ENCODE results near the gene GET4. TPM values are rescaled to one million over a fixed set of nuclear protein-coding genes. Genes with fewer than 3 reads are reported as not detected.

Gene GET4
- total RNA-seq, 1 donor: 17.7 TPM

DNA sequence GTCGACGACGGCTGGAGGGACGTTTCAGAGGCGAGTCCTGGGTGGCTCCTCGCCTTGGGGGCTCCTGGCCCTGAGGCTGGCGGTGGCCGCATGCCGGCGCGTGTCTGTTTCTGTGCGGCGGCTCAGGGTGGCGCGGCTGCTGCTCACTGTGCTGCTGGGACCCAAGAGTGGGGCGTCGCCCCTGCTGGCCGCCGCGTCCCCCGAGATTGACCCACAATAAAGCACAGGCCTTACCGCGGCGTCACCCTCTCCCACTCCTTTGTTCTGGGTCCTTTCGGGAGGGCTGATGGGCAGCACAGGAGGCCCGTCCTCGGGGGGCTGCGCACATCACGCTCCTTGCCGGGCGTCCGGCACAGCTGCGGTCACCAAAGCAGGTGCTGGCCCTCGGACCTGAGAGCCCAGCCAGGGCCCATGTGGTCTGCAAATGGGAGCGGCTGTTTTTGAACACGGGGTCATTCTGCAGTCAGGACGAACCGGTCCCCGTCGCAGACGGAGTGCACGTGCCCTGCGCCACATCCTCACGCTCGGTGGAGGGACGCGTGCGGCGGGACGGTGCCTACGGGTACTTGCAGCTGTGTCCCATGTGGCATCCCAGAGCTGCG is 19.2 kb downstream of the GET4 start:
- no peaks in the 10 kb centered on the region for H3K79me2 ChIP-seq (ENCODE audit: insufficient read depth, low read length)
- H3K36me3 ChIP-seq (ENCODE audit: insufficient read depth, low read length): peaks cover 14% of the 10 kb centered on the region
- no peak overlapping the region for H3K4me2 ChIP-seq (ENCODE audit: insufficient read depth, low read length)
- H3K27ac ChIP-seq (ENCODE audit: low read depth, low read length): no peak overlapping the region
- H2AFZ ChIP-seq (ENCODE audit: low read length): no peak overlapping the region
- no peaks in the 10 kb centered on the region for H3K4me1 ChIP-seq (ENCODE audit: insufficient read depth, low read length)
- TF ChIP-seq, protein P1, sequence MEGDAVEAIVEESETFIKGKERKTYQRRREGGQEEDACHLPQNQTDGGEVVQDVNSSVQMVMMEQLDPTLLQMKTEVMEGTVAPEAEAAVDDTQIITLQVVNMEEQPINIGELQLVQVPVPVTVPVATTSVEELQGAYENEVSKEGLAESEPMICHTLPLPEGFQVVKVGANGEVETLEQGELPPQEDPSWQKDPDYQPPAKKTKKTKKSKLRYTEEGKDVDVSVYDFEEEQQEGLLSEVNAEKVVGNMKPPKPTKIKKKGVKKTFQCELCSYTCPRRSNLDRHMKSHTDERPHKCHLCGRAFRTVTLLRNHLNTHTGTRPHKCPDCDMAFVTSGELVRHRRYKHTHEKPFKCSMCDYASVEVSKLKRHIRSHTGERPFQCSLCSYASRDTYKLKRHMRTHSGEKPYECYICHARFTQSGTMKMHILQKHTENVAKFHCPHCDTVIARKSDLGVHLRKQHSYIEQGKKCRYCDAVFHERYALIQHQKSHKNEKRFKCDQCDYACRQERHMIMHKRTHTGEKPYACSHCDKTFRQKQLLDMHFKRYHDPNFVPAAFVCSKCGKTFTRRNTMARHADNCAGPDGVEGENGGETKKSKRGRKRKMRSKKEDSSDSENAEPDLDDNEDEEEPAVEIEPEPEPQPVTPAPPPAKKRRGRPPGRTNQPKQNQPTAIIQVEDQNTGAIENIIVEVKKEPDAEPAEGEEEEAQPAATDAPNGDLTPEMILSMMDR (IDR thresholded peaks at IDR 0.05; ENCODE audit: extremely low read depth, low read depth, low read length): no peak
- no peaks in the 10 kb centered on the region for H3K27me3 ChIP-seq (ENCODE audit: insufficient read depth, low read length)
- no peak overlapping the region for H3K4me3 ChIP-seq (ENCODE audit: insufficient read depth, low read length)
- H4K20me1 ChIP-seq (ENCODE audit: insufficient read depth, low read length): peaks cover 14% of the 10 kb centered on the region
- DNase-seq (ENCODE audit: insufficient read length, low spot score, missing footprints): no peak
- H3K9me3 ChIP-seq (ENCODE audit: low read depth, low read length): no peaks in the 10 kb centered on the region

DNA sequence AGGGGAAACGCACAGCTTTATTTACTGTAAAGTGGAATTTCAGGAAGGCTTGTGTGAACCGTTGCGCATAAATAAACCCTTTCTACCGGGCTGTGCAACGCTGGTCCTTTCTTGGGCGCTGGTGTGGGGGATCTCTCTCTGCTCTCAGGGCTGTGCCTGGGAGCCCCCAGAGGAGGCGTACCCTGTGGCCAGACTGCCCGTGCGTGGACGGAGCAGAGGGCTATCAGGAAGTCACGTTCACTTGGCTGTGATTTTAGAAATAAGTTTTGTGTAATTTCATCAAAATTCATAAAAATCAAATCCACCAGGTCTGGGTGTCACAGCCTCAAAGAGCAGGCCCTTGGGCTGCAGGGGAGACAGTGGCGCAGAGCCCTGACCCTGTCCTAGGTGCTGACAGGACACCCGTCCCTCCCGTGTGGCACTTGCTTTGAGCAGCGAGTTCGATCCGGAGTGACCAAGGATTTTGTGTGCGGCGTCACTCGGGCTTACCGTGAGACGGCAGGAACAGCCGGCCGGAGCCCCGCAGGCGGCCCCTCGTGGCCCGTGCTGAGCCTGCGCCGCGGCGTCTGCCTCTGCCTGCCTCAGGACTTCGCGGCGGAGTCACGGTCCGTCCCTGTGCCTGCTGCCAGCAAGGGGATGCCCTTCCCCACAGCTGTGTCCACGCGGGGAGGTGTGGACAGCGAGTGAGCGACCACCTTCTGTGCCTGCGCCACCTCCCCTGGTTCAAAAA is 20.2 kb downstream of the GET4 start:
- H3K4me2 ChIP-seq (ENCODE audit: insufficient read depth, low read length): no peak overlapping the region
- no peak for DNase-seq (ENCODE audit: insufficient read length, low spot score, missing footprints)
- H4K20me1 ChIP-seq (ENCODE audit: insufficient read depth, low read length): peaks cover 14% of the 10 kb centered on the region
- H3K79me2 ChIP-seq (ENCODE audit: insufficient read depth, low read length): no peaks in the 10 kb centered on the region
- H3K4me3 ChIP-seq (ENCODE audit: insufficient read depth, low read length): no peak overlapping the region
- no peak overlapping the region for H2AFZ ChIP-seq (ENCODE audit: low read length)
- H3K36me3 ChIP-seq (ENCODE audit: insufficient read depth, low read length): peaks cover 12% of the 10 kb centered on the region
- TF ChIP-seq, protein P1 (IDR thresholded peaks at IDR 0.05; ENCODE audit: extremely low read depth, low read depth, low read length): no peak
- no peaks in the 10 kb centered on the region for H3K9me3 ChIP-seq (ENCODE audit: low read depth, low read length)
- H3K27me3 ChIP-seq (ENCODE audit: insufficient read depth, low read length): no peaks in the 10 kb centered on the region
- H3K4me1 ChIP-seq (ENCODE audit: insufficient read depth, low read length): no peaks in the 10 kb centered on the region
- no peak overlapping the region for H3K27ac ChIP-seq (ENCODE audit: low read depth, low read length)

DNA sequence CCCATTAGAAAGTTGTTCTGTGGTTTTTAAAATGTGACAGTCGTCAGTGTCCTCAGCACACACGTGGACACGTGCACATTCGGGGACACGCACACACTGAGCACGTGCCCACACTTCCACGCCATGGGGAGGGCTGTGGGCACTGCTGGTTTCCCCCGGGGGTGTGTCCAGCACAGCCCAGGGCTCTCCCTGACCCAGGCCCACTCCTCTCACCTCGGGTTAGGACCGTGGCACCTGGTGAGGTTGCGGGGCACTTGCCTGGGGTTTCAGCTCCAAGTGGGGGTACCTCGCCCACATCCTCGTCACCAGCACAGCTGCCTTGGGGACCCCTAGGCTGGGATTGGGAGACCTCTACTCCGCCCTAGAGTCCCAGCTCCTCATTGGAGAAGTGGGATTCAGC is 20.7 kb downstream of the GET4 start:
- no peak overlapping the region for H3K4me2 ChIP-seq (ENCODE audit: insufficient read depth, low read length)
- H3K4me1 ChIP-seq (ENCODE audit: insufficient read depth, low read length): no peaks in the 10 kb centered on the region
- no peak for DNase-seq (ENCODE audit: insufficient read length, low spot score, missing footprints)
- H2AFZ ChIP-seq (ENCODE audit: low read length): no peak overlapping the region
- H4K20me1 ChIP-seq (ENCODE audit: insufficient read depth, low read length): peaks cover 14% of the 10 kb centered on the region
- TF ChIP-seq, protein P1 (IDR thresholded peaks at IDR 0.05; ENCODE audit: extremely low read depth, low read depth, low read length): no peak
- H3K79me2 ChIP-seq (ENCODE audit: insufficient read depth, low read length): no peaks in the 10 kb centered on the region
- no peak overlapping the region for H3K4me3 ChIP-seq (ENCODE audit: insufficient read depth, low read length)
- H3K27me3 ChIP-seq (ENCODE audit: insufficient read depth, low read length): no peaks in the 10 kb centered on the region
- H3K27ac ChIP-seq (ENCODE audit: low read depth, low read length): no peak overlapping the region
- H3K9me3 ChIP-seq (ENCODE audit: low read depth, low read length): no peaks in the 10 kb centered on the region
- peaks cover 10% of the 10 kb centered on the region for H3K36me3 ChIP-seq (ENCODE audit: insufficient read depth, low read length)

DNA sequence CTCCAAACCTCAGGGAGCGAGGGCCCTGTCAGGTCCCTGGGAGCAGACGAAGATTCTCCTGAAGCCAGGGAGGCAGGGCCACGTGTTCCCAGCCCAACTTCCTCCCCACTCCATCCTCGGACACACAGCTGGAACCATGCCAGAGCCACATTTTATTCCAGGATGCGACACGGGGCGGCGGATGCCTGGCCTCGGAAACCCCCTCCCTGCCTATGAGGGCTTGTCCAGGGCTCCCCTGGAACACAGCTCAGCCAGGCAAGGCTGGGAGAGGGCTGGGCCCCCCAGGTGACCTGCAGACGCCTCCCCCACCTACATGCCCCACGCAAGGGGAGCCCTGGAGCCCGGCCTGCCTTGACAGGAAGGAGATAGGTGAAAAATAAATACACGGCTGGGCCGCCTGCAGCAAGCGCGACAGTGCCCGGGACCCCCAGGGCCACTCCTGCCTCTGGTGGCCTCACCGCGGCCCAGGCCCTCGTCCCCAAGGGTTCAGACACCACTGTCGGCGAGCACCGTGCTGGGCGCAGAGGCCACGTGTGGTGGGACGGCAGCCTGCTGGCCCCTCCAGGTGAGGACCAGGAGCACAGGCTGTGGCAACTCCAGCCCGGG is 21.5 kb downstream of the GET4 start:
- Histone ChIP-seq H4K20me1 (ENCODE audit: insufficient read depth, low read length) (peaks cover 7% of the 10 kb centered on the region), H3K4me2 (ENCODE audit: insufficient read depth, low read length) (no peak overlapping the region), H3K4me3 (ENCODE audit: insufficient read depth, low read length) (no peak overlapping the region), H2AFZ (ENCODE audit: low read length) (no peak overlapping the region), H3K4me1 (ENCODE audit: insufficient read depth, low read length) (no peaks in the 10 kb centered on the region), H3K27ac (ENCODE audit: low read depth, low read length) (no peak overlapping the region), H3K9me3 (ENCODE audit: low read depth, low read length) (no peaks in the 10 kb centered on the region), H3K27me3 (ENCODE audit: insufficient read depth, low read length) (peaks cover under 1% of the 10 kb centered on the region), H3K79me2 (ENCODE audit: insufficient read depth, low read length) (no peaks in the 10 kb centered on the region), H3K36me3 (ENCODE audit: insufficient read depth, low read length) (peaks cover 9% of the 10 kb centered on the region)
- TF ChIP-seq, protein P1 (IDR thresholded peaks at IDR 0.05; ENCODE audit: extremely low read depth, low read depth, low read length): no peak
- no peak for DNase-seq (ENCODE audit: insufficient read length, low spot score, missing footprints)

Data from osteoblast (primary cell).